MM.1S (cell line): ENCODE results near the gene MFAP2.

ENCODE experiments used
- DNase-seq: peaks from one replicate; pipeline ENCODE4 v3.0.0-alpha.2; 2015
- H2AFZ ChIP-seq: fragments of 300-600 bp; sonication (generic); 2 replicates; pipeline ENCODE4 v1.6.0; 2016; ENCODE audit warnings: antibody characterized with exemption, low read length
- H3F3A ChIP-seq: fragments of 300-600 bp; sonication (generic); 2 replicates; pipeline ENCODE4 v1.6.1; 2016; ENCODE audit warnings: mild to moderate bottlenecking, antibody characterized with exemption, low read length, moderate library complexity, mixed read lengths; ENCODE audit not compliant: insufficient read depth
- H3K27ac ChIP-seq: fragments of 300-600 bp; sonication (generic); 2 replicates; pipeline ENCODE4 v1.5.1; 2016; ENCODE audit warnings: mild to moderate bottlenecking, low read length
- H3K27me3 ChIP-seq: fragments of 300-600 bp; sonication (generic); replicated peaks from 2 replicates; pipeline ENCODE4 v1.6.0; 2016; ENCODE audit warnings: low read length; ENCODE audit not compliant: insufficient read depth
- H3K36me3 ChIP-seq: fragments of 300-600 bp; sonication (generic); replicated peaks from 2 replicates; pipeline ENCODE4 v1.6.1; 2016; ENCODE audit warnings: mild to moderate bottlenecking, low read length, mixed read lengths; ENCODE audit not compliant: insufficient read depth
- H3K4me1 ChIP-seq: fragments of 300-600 bp; sonication (generic); 2 replicates; pipeline ENCODE4 v1.6.1; 2016; ENCODE audit warnings: low read length, mixed read lengths
- H3K4me2 ChIP-seq: fragments of 300-600 bp; sonication (generic); 2 replicates; pipeline ENCODE4 v1.6.0; 2016; ENCODE audit warnings: low read depth, low read length
- H3K4me3 ChIP-seq: fragments of 300-600 bp; sonication (generic); 2 replicates; pipeline ENCODE4 v1.5.1; 2016; ENCODE audit warnings: low read length, mixed read lengths
- H3K79me2 ChIP-seq: fragments of 300-600 bp; sonication (generic); 2 replicates; pipeline ENCODE4 v1.6.1; 2016; ENCODE audit warnings: mixed run types, low read length, mixed read lengths
- H3K9ac ChIP-seq: fragments of 300-600 bp; sonication (generic); 2 replicates; pipeline ENCODE4 v1.6.1; 2016; ENCODE audit warnings: low read length, mixed read lengths
- H3K9me2 ChIP-seq: fragments of 300-600 bp; sonication (generic); replicated peaks from 2 replicates; pipeline ENCODE4 v1.6.1; 2016; ENCODE audit warnings: mild to moderate bottlenecking, low read length, mixed read lengths; ENCODE audit not compliant: insufficient read depth
- H3K9me3 ChIP-seq: fragments of 300-600 bp; sonication (generic); replicated peaks from 2 replicates; pipeline ENCODE4 v1.6.1; 2016; ENCODE audit warnings: mild to moderate bottlenecking, low read length, mixed read lengths; ENCODE audit not compliant: insufficient read depth
- H4K20me1 ChIP-seq: fragments of 300-600 bp; sonication (generic); 2 replicates; pipeline ENCODE4 v1.6.1; 2016; ENCODE audit warnings: mild to moderate bottlenecking, low read length, moderate library complexity, mixed read lengths; ENCODE audit not compliant: insufficient read depth
- CTCF ChIP-seq: fragments of 300-600 bp; sonication (generic); IDR thresholded peaks from 2 replicates; pipeline ENCODE4 v1.5.1; 2016; ENCODE audit warnings: antibody characterized with exemption, low read length, mixed read lengths
- EZH2 ChIP-seq: fragments of 300-600 bp; sonication (generic); optimal IDR thresholded peaks from 2 replicates; pipeline ENCODE3; 2017; ENCODE audit warnings: low read depth, mild to moderate bottlenecking, antibody characterized with exemption, low read length, mixed read lengths
- EZH2phosphoT487 ChIP-seq: fragments of 300-600 bp; sonication (generic); IDR thresholded peaks from 2 replicates; pipeline ENCODE4 v1.6.1; 2018; ENCODE audit warnings: antibody characterized with exemption, low read length

MFAP2 gene

GRCh38 chr1:17027900-17028299, 47.5 kb upstream of the MFAP2 start:
- no peaks in the 10 kb centered on the region for H3F3A ChIP-seq
- TF ChIP-seq CTCF (no peak), EZH2 (no peak), EZH2phosphoT487 (no peak)
- no peak overlapping the region for H3K4me2 ChIP-seq
- H3K9ac ChIP-seq = no peak overlapping the region
- H3K27ac ChIP-seq = no peak overlapping the region
- no peaks in the 10 kb centered on the region for H4K20me1 ChIP-seq
- H3K4me3 ChIP-seq = no peak overlapping the region
- no peaks in the 10 kb centered on the region for H3K27me3 ChIP-seq
- no peaks in the 10 kb centered on the region for H3K4me1 ChIP-seq
- no peaks in the 10 kb centered on the region for H3K9me3 ChIP-seq
- no peaks in the 10 kb centered on the region for H3K79me2 ChIP-seq
- peaks cover 5% of the 10 kb centered on the region; the same call in 1 of the 2 replicates for H3K36me3 ChIP-seq
- DNase-seq = no peak
- no peak overlapping the region for H2AFZ ChIP-seq
- no peaks in the 10 kb centered on the region for H3K9me2 ChIP-seq

- TF ChIP-seq CTCF (no peak), EZH2phosphoT487 (no peak), EZH2 (no peak)
- H3K36me3 ChIP-seq = peaks cover 6% of the 10 kb centered on the region; the same call in 1 of the 2 replicates
- no peak overlapping the region for H3K9ac ChIP-seq
- DNase-seq = no peak
- no peaks in the 10 kb centered on the region for H4K20me1 ChIP-seq
- no peak overlapping the region for H3K4me2 ChIP-seq
- H3K27me3 ChIP-seq = no peaks in the 10 kb centered on the region
- no peaks in the 10 kb centered on the region for H3K79me2 ChIP-seq
- no peaks in the 10 kb centered on the region for H3K9me2 ChIP-seq
- H3K9me3 ChIP-seq = no peaks in the 10 kb centered on the region
- no peaks in the 10 kb centered on the region for H3F3A ChIP-seq
- no peak overlapping the region for H3K27ac ChIP-seq
- H3K4me3 ChIP-seq = no peak overlapping the region
- H3K4me1 ChIP-seq = no peaks in the 10 kb centered on the region
- no peak overlapping the region for H2AFZ ChIP-seq
These were observed 47.0 kb upstream of the MFAP2 start for GRCh38 chr1:17027403-17027802.

- Histone ChIP-seq H3K9me3 (no peaks in the 10 kb centered on the region), H3K27me3 (no peaks in the 10 kb centered on the region), H3K4me2 (no peak overlapping the region), H3K36me3 (peaks cover 18% of the 10 kb centered on the region), H3K9ac (no peak overlapping the region), H3K79me2 (no peaks in the 10 kb centered on the region), H3K4me3 (no peak overlapping the region), H2AFZ (no peak overlapping the region), H3K4me1 (peaks cover 13% of the 10 kb centered on the region), H3K9me2 (no peaks in the 10 kb centered on the region), H3K27ac (no peak overlapping the region), H3F3A (peaks cover 13% of the 10 kb centered on the region), H4K20me1 (no peaks in the 10 kb centered on the region)
- no peak for DNase-seq
- no peak for TF ChIP-seq EZH2phosphoT487
- no peak for TF ChIP-seq CTCF
- no peak for TF ChIP-seq EZH2
These were observed 44.3 kb upstream of the MFAP2 start for GRCh38 chr1:17024721-17025120.
